HCT116 (cell line): ENCODE measurements around the gene SPATC1L. TPM values are rescaled to one million over a fixed set of nuclear protein-coding genes. Genes with fewer than 3 reads are reported as not detected.
A peak's percentile ranks its signal among the peaks of the same experiment; 100 is the strongest.
"Not testable (repeated sequence)": the region's sequence is repeated elsewhere in the genome, so short reads cannot be mapped to it uniquely, and the experiment has no call there.

Experiments
- ATAC-seq: fragments of 200-7000 bp; cut with Tn5 transposase; 2 replicates; pipeline ENCODE4 v1.9.1; 2020; ENCODE audit warnings: mild to moderate bottlenecking, moderate library complexity
- BruUV-seq: library from RNA; stranded (reverse); fragments of 400-500 nt; replicated peaks from 2 replicates; lab custom pipeline; 2021; lab: Mats Ljungman, UMichigan
- CTCF ChIA-PET: fragments of 300-600 bp; sonication (Branson Sonifier 250); formaldehyde crosslinking; loops from one replicate; lab custom pipeline; 2021; ENCODE audit warnings: antibody characterized with exemption; lab: Charles Lee
- POLR2A ChIA-PET: fragments of 300-600, 350-600 bp; sonication (Branson Sonifier 250); formaldehyde crosslinking; loops from one replicate; lab custom pipeline; 2021; ENCODE audit warnings: antibody characterized with exemption; lab: Charles Lee
- RAD21 ChIA-PET, 2 experiments: fragments of 300-600 bp; sonication (Branson Sonifier 250); formaldehyde crosslinking; loops; one replicate each; lab custom pipeline; 2023; ENCODE audit warnings: low total read pairs in 2 of 2; ENCODE audit not compliant: uncharacterized antibody in 2 of 2, unreplicated experiment in 2 of 2, low non-redundant PET in 1 of 2; lab: Charles Lee
- DNase-seq: peaks from one replicate; pipeline ENCODE4 v3.0.0-alpha.2; 2010; ENCODE audit warnings: low read depth, low spot score
- H2AFZ ChIP-seq: fragments of 200-600 bp; shearing (Covaris generic), sonication (generic); 2 replicates; pipeline ENCODE4 v1.6.1; 2017; ENCODE audit warnings: low read depth, mixed run types, mixed read lengths, antibody characterized with exemption, low read length; ENCODE audit not compliant: poor library complexity, severe bottlenecking
- H3K27ac ChIP-seq: 2 replicates; pipeline ENCODE4 v1.5.1; 2012; ENCODE audit warnings: low read depth, low read length
- H3K27me3 ChIP-seq: fragments of 200-600 bp; sonication (generic); 2 replicates; pipeline ENCODE4 v1.6.1; 2016; ENCODE audit warnings: mixed run types, low read length, mixed read lengths; ENCODE audit not compliant: insufficient read depth
- H3K36me3 ChIP-seq, 2 experiments: fragments of 200-500 bp in 1 of 2; fragments of 200-600 bp in 1 of 2; sonication (Bioruptor generic) in 1 of 2; sonication (generic) in 1 of 2; 2 replicates each; pipeline versions ENCODE4 v1.5.1 to v1.6.1; 2014 to 2016; ENCODE audit warnings: low read length in 2 of 2, inconsistent platforms in 1 of 2, mixed read lengths in 1 of 2, mixed run types in 1 of 2; ENCODE audit not compliant: insufficient read depth in 2 of 2, control insufficient read depth in 1 of 2
- H3K4me1 ChIP-seq, 2 experiments: fragments of 200-600 bp in 1 of 2; sonication (generic) in 1 of 2; 2 replicates each; pipeline versions ENCODE4 v1.5.1 to v1.6.1; 2012 to 2017; ENCODE audit warnings: low read length in 2 of 2, inconsistent platforms in 1 of 2, mild to moderate bottlenecking in 1 of 2, mixed read lengths in 1 of 2, mixed run types in 1 of 2, moderate library complexity in 1 of 2; ENCODE audit not compliant: insufficient read depth in 2 of 2, control insufficient read depth in 1 of 2
- H3K4me2 ChIP-seq: fragments of 200-600 bp; sonication (generic); 2 replicates; pipeline ENCODE4 v1.6.1; 2017; ENCODE audit warnings: mixed run types, low read length, mixed read lengths
- H3K4me3 ChIP-seq, 2 experiments: fragments of 200-600 bp in 1 of 2; sonication (generic) in 1 of 2; replicated peaks in 1 of 2; 2 replicates each; pipeline ENCODE4 v1.5.1; 2011 to 2016; ENCODE audit warnings: low read length in 2 of 2, control low read depth in 1 of 2, low read depth in 1 of 2, mild to moderate bottlenecking in 1 of 2, mixed read lengths in 1 of 2, mixed run types in 1 of 2
- H3K79me2 ChIP-seq: fragments of 200-600 bp; sonication (generic); 2 replicates; pipeline ENCODE4 v1.6.1; 2017; ENCODE audit warnings: mild to moderate bottlenecking, mixed run types, low read length, moderate library complexity, mixed read lengths; ENCODE audit not compliant: insufficient read depth
- H3K9ac ChIP-seq: fragments of 200-600 bp; sonication (generic); 2 replicates; pipeline ENCODE4 v1.6.1; 2016; ENCODE audit warnings: low read length, mixed read lengths
- H3K9me2 ChIP-seq: fragments of 200-600 bp; sonication (generic), shearing (Covaris generic); 2 replicates; pipeline ENCODE4 v1.6.1; 2017; ENCODE audit warnings: mixed run types, mild to moderate bottlenecking, moderate library complexity; ENCODE audit not compliant: insufficient read depth
- H3K9me3 ChIP-seq, 2 experiments: fragments of 200-500 bp in 1 of 2; fragments of 200-600 bp in 1 of 2; sonication (Bioruptor generic) in 1 of 2; sonication (generic) in 1 of 2; 2 replicates each; pipeline ENCODE4 v1.6.1; 2014 to 2017; ENCODE audit warnings: low read length in 2 of 2, mixed read lengths in 2 of 2, inconsistent platforms in 1 of 2, low read depth in 1 of 2, mild to moderate bottlenecking in 1 of 2, mixed run types in 1 of 2, moderate library complexity in 1 of 2; ENCODE audit not compliant: control insufficient read depth in 1 of 2, insufficient read depth in 1 of 2
- H4K20me1 ChIP-seq: fragments of 200-600 bp; sonication (generic), shearing (Covaris generic); 2 replicates; pipeline ENCODE4 v1.6.1; 2017; ENCODE audit warnings: mixed run types, mild to moderate bottlenecking, moderate library complexity; ENCODE audit not compliant: insufficient read depth
- ATF3 ChIP-seq: IDR thresholded peaks from 2 replicates; pipeline ENCODE4 v1.6.1; 2012
- CEBPB ChIP-seq: IDR thresholded peaks from 2 replicates; pipeline ENCODE4 v1.6.1; 2012; ENCODE audit warnings: low read depth
- CTCF ChIP-seq, 3 experiments: fragments of 200-600 bp in 1 of 3; sonication (generic) in 1 of 3; IDR thresholded peaks in 2 of 3; conservative IDR thresholded peaks in 1 of 3; 2 replicates each; pipeline ENCODE4 v1.5.1; 2012 to 2017; ENCODE audit warnings: low read depth in 2 of 3, low read length in 2 of 3, antibody characterized with exemption in 1 of 3, borderline replicate concordance in 1 of 3, control low read depth in 1 of 3, mild to moderate bottlenecking in 1 of 3, mixed read lengths in 1 of 3, mixed run types in 1 of 3, moderate library complexity in 1 of 3; ENCODE audit not compliant: insufficient read depth in 1 of 3
- RAD21 ChIP-seq: IDR thresholded peaks from 2 replicates; pipeline ENCODE4 v1.6.1; 2012; ENCODE audit warnings: low read depth, mild to moderate bottlenecking
- SIN3A ChIP-seq: IDR thresholded peaks from 2 replicates; pipeline ENCODE4 v1.6.1; 2012; ENCODE audit warnings: low read depth
- ZFX ChIP-seq: fragments of 450-650 bp; IDR thresholded peaks from 2 replicates; pipeline ENCODE4 v1.6.1; 2017
- ZNF274 ChIP-seq: fragments of 200-500 bp; sonication (Bioruptor generic); IDR thresholded peaks from 2 replicates; pipeline ENCODE4 v1.6.1; 2014; ENCODE audit warnings: mild to moderate bottlenecking, low read depth, low read length, inconsistent platforms
- intact Hi-C: fragments of 100-400 bp; cut with micrococcal nuclease; formaldehyde crosslinking; loops from 2 replicates; pipeline ENCODE4 v1.10.0; 2022
- total RNA-seq: library from RNA; stranded (reverse); gene quantifications from one replicate; pipeline ENCODE4 v1.2.1, GENCODE V29; 2021; ENCODE audit not compliant: unreplicated experiment

SPATC1L gene
- total RNA-seq, 1 experiment from 2014 or later = 1.3 TPM

- CTCF ChIA-PET, H2AFZ ChIP-seq, H3K4me3 ChIP-seq, H3K9me3 ChIP-seq, POLR2A ChIA-PET, H3K79me2 ChIP-seq, H3K9me2 ChIP-seq, H3K4me2 ChIP-seq, H3K9ac ChIP-seq, BruUV-seq, H4K20me1 ChIP-seq, H3K36me3 ChIP-seq, H3K27me3 ChIP-seq: not testable (repeated sequence)
- RAD21 ChIA-PET = interaction anchor here in 1 of 2 experiments (0.7 kb wide), 2 partner anchors 11 to 55 kb away, joined by 5 to 6 read pairs; no protein-coding TSS in a partner anchor
- DNase-seq (peak; percentile 78), ATAC-seq (peak; percentile 80)
- TF ChIP-seq CTCF (IDR thresholded peaks at IDR 0.05 in 2 of 3, conservative IDR thresholded peaks at IDR 0.05 in 1 of 3; ENCODE audit: borderline replicate concordance in 1 of 3, insufficient read depth in 1 of 3, low read depth in 2 of 3, low read length in 2 of 3) = peak in 2 of 3 experiments; percentile 86 to 87; a peak in 4 of 6 replicates
- peak; percentile 43; the same call in 1 of the 2 replicates for TF ChIP-seq ZFX
- 0 out of 2 replicates have a peak overlapping the region, but pooled peaks have one; percentile 19 for H3K27ac ChIP-seq
- intact Hi-C loops = loop anchor here (5.0 to 10.0 kb wide), 4 partner anchors 65 to 180 kb away; partner anchors contain the start of genes MCM3AP and YBEY
- peaks cover 0 to 19% of the 10 kb centered on the region in 2 experiments; a peak in 2 of 4 replicates for H3K4me1 ChIP-seq
These were observed 36.8 kb downstream of the SPATC1L start for GRCh38 chr21:46147429-46147828.

GRCh38 chr21:46146856-46147255, 37.4 kb downstream of the SPATC1L start:
- peaks cover 0 to 19% of the 10 kb centered on the region in 2 experiments; a peak in 2 of 4 replicates for H3K4me1 ChIP-seq
- intact Hi-C loops = loop anchor here (5.0 to 10.0 kb wide), 4 partner anchors 65 to 180 kb away; partner anchors contain the start of genes MCM3AP and YBEY
- no peaks in the 10 kb centered on the region for H3K9me3 ChIP-seq
- H3K79me2 ChIP-seq = no peaks in the 10 kb centered on the region
- H2AFZ ChIP-seq = no peak overlapping the region
- H3K36me3 ChIP-seq = no peaks in the 10 kb centered on the region
- H3K9me2 ChIP-seq = no peaks in the 10 kb centered on the region
- DNase-seq = no peak
- TF ChIP-seq RAD21 = no peak
- TF ChIP-seq CEBPB = no peak
- TF ChIP-seq SIN3A = no peak
- TF ChIP-seq ZNF274 = no peak
- TF ChIP-seq ATF3 = no peak
- H3K27me3 ChIP-seq = no peaks in the 10 kb centered on the region
- ChIA-PET CTCF (no interaction called here), RAD21 (no interaction called here), POLR2A (no interaction called here)
- H4K20me1 ChIP-seq = no peaks in the 10 kb centered on the region
- no TSS peak for BruUV-seq
- peak overlapping the region; percentile 19; the same call in 1 of the 2 replicates for H3K27ac ChIP-seq
- no peak overlapping the region for H3K4me2 ChIP-seq
- no peak overlapping the region for H3K9ac ChIP-seq
- no peak for ATAC-seq
- no peak overlapping the region for H3K4me3 ChIP-seq
